IMR-90 (cell line): Measurements from ENCODE around the gene CBX3. TPM values are rescaled to one million over a fixed set of nuclear protein-coding genes. Genes with fewer than 3 reads are reported as not detected.

Experiments used
- ATAC-seq: fragments of 200-7000 bp; cut with Tn5 transposase; 2 replicates; pipeline ENCODE4 v1.9.1; 2020; ENCODE audit warnings: low read depth, mild to moderate bottlenecking, moderate library complexity
- BruUV-seq: library from RNA; stranded (reverse); fragments of 400-500 nt; replicated peaks from 2 replicates; lab custom pipeline; 2021; lab: Mats Ljungman, UMichigan
- CTCF ChIA-PET: fragments of 300-600 bp; formaldehyde crosslinking; extraction: SDS; loops from one replicate; lab custom pipeline; 2021; ENCODE audit warnings: antibody characterized with exemption; lab: Yijun Ruan, JAX
- POLR2A ChIA-PET: fragments of 300-600 bp; sonication (Branson Sonifier 250); formaldehyde crosslinking; loops from one replicate; lab custom pipeline; 2022; ENCODE audit warnings: antibody characterized with exemption; ENCODE audit not compliant: unreplicated experiment; lab: Charles Lee
- DNase-seq: peaks from one replicate; pipeline ENCODE4 v3.0.0; 2013
- H2AFZ ChIP-seq: replicated peaks from 2 replicates; pipeline ENCODE3; 2013; ENCODE audit warnings: low read length, mild to moderate bottlenecking; ENCODE audit not compliant: poor library complexity
- H2AK5ac ChIP-seq: 2 replicates; pipeline ENCODE4 v1.6.1; 2013; ENCODE audit warnings: low read depth, low read length, inconsistent platforms
- H2AK9ac ChIP-seq: replicated peaks from 2 replicates; pipeline ENCODE3; 2013; ENCODE audit warnings: mild to moderate bottlenecking, low read depth, low read length, moderate library complexity; ENCODE audit not compliant: poor library complexity
- H2BK120ac ChIP-seq: 2 replicates; pipeline ENCODE4 v1.6.1; 2013; ENCODE audit warnings: low read depth, low read length, inconsistent platforms
- H2BK15ac ChIP-seq: 3 replicates; pipeline ENCODE4 v1.6.1; 2013; ENCODE audit warnings: low read depth, low read length, inconsistent platforms
- H2BK20ac ChIP-seq: 2 replicates; pipeline ENCODE4 v1.6.1; 2013; ENCODE audit warnings: low read depth, mild to moderate bottlenecking, inconsistent platforms, low read length, moderate library complexity
- H2BK5ac ChIP-seq: 2 replicates; pipeline ENCODE4 v1.6.1; 2013; ENCODE audit warnings: mild to moderate bottlenecking, low read depth, low read length, inconsistent platforms; ENCODE audit not compliant: poor library complexity, severe bottlenecking
- H3K14ac ChIP-seq: replicated peaks from 2 replicates; pipeline ENCODE4 v1.6.1; 2013; ENCODE audit warnings: low read depth, low read length, inconsistent platforms
- H3K18ac ChIP-seq: 2 replicates; pipeline ENCODE4 v1.6.1; 2013; ENCODE audit warnings: low read depth, low read length, control low read depth
- H3K23ac ChIP-seq: 2 replicates; pipeline ENCODE4 v1.6.1; 2013; ENCODE audit warnings: low read depth, low read length, inconsistent platforms
- H3K27ac ChIP-seq: 2 replicates; pipeline ENCODE4 v1.5.1; 2013; ENCODE audit warnings: mild to moderate bottlenecking, control low read depth, low read length; ENCODE audit not compliant: insufficient read depth
- H3K27me3 ChIP-seq: 2 replicates; pipeline ENCODE4 v1.6.1; 2013; ENCODE audit warnings: low read length; ENCODE audit not compliant: control insufficient read depth, insufficient read depth
- H3K36me3 ChIP-seq: 2 replicates; pipeline ENCODE4 v1.6.1; 2013; ENCODE audit warnings: low read length, mixed read lengths; ENCODE audit not compliant: control insufficient read depth, insufficient read depth
- H3K4ac ChIP-seq: 2 replicates; pipeline ENCODE4 v1.6.1; 2013; ENCODE audit warnings: low read depth, low read length, inconsistent platforms
- H3K4me1 ChIP-seq: 2 replicates; pipeline ENCODE4 v1.6.1; 2013; ENCODE audit warnings: low read length, mixed read lengths; ENCODE audit not compliant: control insufficient read depth, insufficient read depth
- H3K4me2 ChIP-seq: 2 replicates; pipeline ENCODE4 v1.6.1; 2013; ENCODE audit warnings: low read depth, mild to moderate bottlenecking, control low read depth, low read length, moderate library complexity
- H3K4me3 ChIP-seq: 2 replicates; pipeline ENCODE4 v1.5.1; 2013; ENCODE audit warnings: low read depth, mild to moderate bottlenecking, control low read depth, low read length, moderate library complexity; ENCODE audit not compliant: insufficient read depth
- H3K56ac ChIP-seq: 2 replicates; pipeline ENCODE4 v1.6.1; 2013; ENCODE audit warnings: low read length, inconsistent platforms; ENCODE audit not compliant: insufficient read depth; ENCODE audit errors: extremely low read depth
- H3K79me1 ChIP-seq, 2 experiments: 2 replicates each; pipeline ENCODE4 v1.6.1; 2013; ENCODE audit warnings: low read length in 2 of 2, inconsistent platforms in 1 of 2, low read depth in 1 of 2
- H3K9ac ChIP-seq: 2 replicates; pipeline ENCODE4 v1.6.1; 2013; ENCODE audit warnings: low read depth, low read length, control low read depth
- H3K9me1 ChIP-seq: 2 replicates; pipeline ENCODE4 v1.6.1; 2013; ENCODE audit warnings: low read length, inconsistent platforms; ENCODE audit not compliant: insufficient read depth
- H3K9me3 ChIP-seq: 2 replicates; pipeline ENCODE4 v1.6.1; 2013; ENCODE audit warnings: low read length; ENCODE audit not compliant: control insufficient read depth, insufficient read depth
- H4K20me1 ChIP-seq: 2 replicates; pipeline ENCODE4 v1.6.1; 2013; ENCODE audit warnings: low read length, inconsistent platforms; ENCODE audit not compliant: insufficient read depth
- H4K5ac ChIP-seq: 2 replicates; pipeline ENCODE4 v1.6.1; 2013; ENCODE audit warnings: mild to moderate bottlenecking, low read depth, low read length, control low read depth
- H4K8ac ChIP-seq, 2 experiments: 2 replicates each; pipeline ENCODE4 v1.6.1; 2013; ENCODE audit warnings: low read depth in 2 of 2, low read length in 2 of 2, control low read depth in 1 of 2, inconsistent platforms in 1 of 2
- H4K91ac ChIP-seq: 2 replicates; pipeline ENCODE4 v1.6.1; 2013; ENCODE audit warnings: low read depth, low read length, inconsistent platforms; ENCODE audit not compliant: insufficient read depth
- CEBPB ChIP-seq: IDR thresholded peaks from 2 replicates; pipeline ENCODE4 v1.6.1; 2012; ENCODE audit warnings: low read depth, low read length, improper control_type of control experiment
- MXI1 ChIP-seq: IDR thresholded peaks from 2 replicates; pipeline ENCODE4 v1.6.1; 2012; ENCODE audit warnings: low read depth, mild to moderate bottlenecking, low read length, moderate library complexity, borderline replicate concordance
- POLR2A ChIP-seq: IDR thresholded peaks from 2 replicates; pipeline ENCODE4 v1.6.1; 2012; ENCODE audit warnings: mild to moderate bottlenecking, low read depth, low read length
- WGBS, 2 experiments: methylation state at CpG; one replicate each; pipeline versions ENCODE4 v1.1.5 to v1.1.7; 2013; ENCODE audit warnings: missing lambda C conversion rate in 2 of 2; ENCODE audit not compliant: insufficient read length in 1 of 2; ENCODE audit errors: extremely low coverage in 2 of 2; 5-methylcytosine and 5-hydroxymethylcytosine counted together
- dilution Hi-C: fragments of 300-500 bp; cut with HindIII; formaldehyde crosslinking; loops from one replicate; pipeline ENCODE4 v1.14.3; 2018; ENCODE audit warnings: low sequenced_read_pairs; ENCODE audit not compliant: unreplicated experiment
- in situ Hi-C: fragments of 300-500 bp; cut with MboI; formaldehyde crosslinking; loops from 3 replicates; pipeline ENCODE4 v1.14.3; 2019; ENCODE audit warnings: low sequenced_read_pairs, inconsistent platforms, mixed read lengths
- intact Hi-C: fragments of 100-400 bp; cut with micrococcal nuclease; formaldehyde crosslinking; loops from 2 replicates; pipeline ENCODE4 v1.10.0; 2022
- polyA plus RNA-seq, 3 experiments: library from polyadenylated mRNA; depleted of rRNA; stranded (reverse); fragments of >200 nt; gene quantifications; 2 replicates each; pipeline ENCODE4 v1.2.3, GENCODE V29; 2012; ENCODE audit warnings: low replicate concordance in 1 of 3
- total RNA-seq: library from RNA; depleted of rRNA; stranded (reverse); fragments of >200 nt; gene quantifications from 2 replicates; pipeline ENCODE4 v1.2.3, GENCODE V29; 2012

Gene CBX3
- total and polyA plus RNA-seq, 2 of the 4 experiments (the other 2 are of a cell fraction), result 38.2 to 76.5 TPM

- Histone ChIP-seq H2BK20ac (no peak overlapping the region), H3K4ac (no peak overlapping the region), H4K8ac (no peak overlapping the region), H3K4me3 (no peak overlapping the region), H3K27ac (no peak overlapping the region), H4K5ac (no peak overlapping the region), H3K4me2 (no peak overlapping the region), H3K9ac (no peak overlapping the region), H3K79me1 (peaks cover 35 to 58% of the 10 kb centered on the region in 2 experiments), H2BK15ac (no peak overlapping the region), H2BK5ac (no peak overlapping the region), H4K20me1 (peaks cover 71% of the 10 kb centered on the region), H2AK5ac (no peak overlapping the region), H4K91ac (no peak overlapping the region), H2BK120ac (no peak overlapping the region), H3K4me1 (no peaks in the 10 kb centered on the region; the same call in 1 of the 2 replicates), H3K36me3 (peaks cover 37% of the 10 kb centered on the region), H3K18ac (no peak overlapping the region), H3K14ac (no peak overlapping the region), H3K27me3 (no peaks in the 10 kb centered on the region), H3K9me1 (no peaks in the 10 kb centered on the region), H3K56ac (no peak overlapping the region), H3K23ac (no peak overlapping the region), H2AFZ (no peak overlapping the region), H3K9me3 (no peaks in the 10 kb centered on the region), H2AK9ac (no peak overlapping the region)
- CTCF ChIA-PET, result interaction anchor here (0.6 to 2.0 kb wide), 3 partner anchors 9 to 967 kb away, joined by 3 to 7 read pairs (median 7); partner anchors contain the start of gene HOXA7
- POLR2A ChIA-PET, result interaction anchor here (0.6 to 1.1 kb wide), 4 partner anchors 9 to 28 kb away, joined by 3 to 4 read pairs (median 3); no protein-coding TSS in a partner anchor
- no TSS peak for BruUV-seq
- intact Hi-C loops (no loop called here), dilution Hi-C loops (no loop called here), in situ Hi-C loops (no loop called here)
- no peak for ATAC-seq
- WGBS, 2 experiments, result no CpG with 5 or more reads among the region's 3 CpGs
- DNase-seq, result no peak
- TF ChIP-seq MXI1 (no peak), CEBPB (peak; percentile 81), POLR2A (no peak; the same call in 1 of the 2 replicates)
Observed at GRCh38 chr7:26188957-26189541, 12.5 kb upstream of the CBX3 start.
